Activated CD4-positive, alpha-beta T cell treated with anti-CD3 and anti-CD28 coated beads, Interleukin-2, amount 10 ng/mL, durations not matched to agents 24 days and 14 days (primary cell): ENCODE measurements around the gene KCND3. TPM values are rescaled to one million over a fixed set of nuclear protein-coding genes. Genes with fewer than 3 reads are reported as not detected.
"Not testable (repeated sequence)": the region's sequence is repeated elsewhere in the genome, so short reads cannot be mapped to it uniquely, and the experiment has no call there.

Source experiments
- DNase-seq: peaks from one replicate; pipeline ENCODE4 v3.0.0; 2022
- H3K27ac Mint-ChIP-seq: one replicate; pipeline ENCODE4 v1.8.0; 2022; ENCODE audit warnings: mild to moderate bottlenecking, mixed read lengths
- H3K27me3 Mint-ChIP-seq: one replicate; pipeline ENCODE4 v1.8.0; 2022; ENCODE audit warnings: mixed read lengths
- H3K36me3 Mint-ChIP-seq: one replicate; pipeline ENCODE4 v1.8.0; 2022; ENCODE audit warnings: low read depth, mild to moderate bottlenecking, mixed read lengths
- H3K4me1 Mint-ChIP-seq: one replicate; pipeline ENCODE4 v1.8.0; 2021; ENCODE audit warnings: mixed read lengths
- H3K4me3 Mint-ChIP-seq: one replicate; pipeline ENCODE4 v1.8.0; 2022; ENCODE audit warnings: mild to moderate bottlenecking, moderate library complexity, mixed read lengths
- H3K9me3 Mint-ChIP-seq: one replicate; pipeline ENCODE4 v1.8.0; 2021; ENCODE audit warnings: mixed read lengths
- intact Hi-C: fragments of 100-400 bp; cut with micrococcal nuclease; formaldehyde crosslinking; loops from one replicate; pipeline ENCODE4 v1.15.1; 2023
- total RNA-seq: library from RNA; stranded (reverse); gene quantifications from 2 replicates; pipeline ENCODE4 v1.2.3, GENCODE V29; 2022

The KCND3 gene
- total RNA-seq, 1 donor from 2014 or later = not detected

DNA sequence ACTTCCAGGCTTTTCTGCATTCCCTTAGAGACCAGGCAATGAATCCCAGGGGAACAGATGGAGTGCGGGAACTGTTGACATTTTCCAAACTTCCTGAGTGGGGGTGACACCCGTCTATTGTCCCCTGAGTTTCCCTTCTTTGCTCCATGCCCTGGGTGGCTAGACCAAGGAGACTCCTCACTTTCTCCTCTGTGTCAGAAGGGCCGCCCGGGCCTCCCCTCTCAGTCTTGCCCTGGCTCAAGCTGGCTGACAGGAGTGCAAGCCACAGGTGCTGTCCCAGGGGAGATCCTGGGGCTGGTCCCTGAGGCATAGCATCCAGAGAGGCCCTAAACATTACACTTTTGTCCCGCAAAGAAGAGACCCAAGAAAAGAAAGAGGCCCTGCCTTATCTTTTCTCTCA is 170.9 kb downstream of the KCND3 start:
- no peak overlapping the region for H3K4me3 Mint-ChIP-seq
- no peaks in the 10 kb centered on the region for H3K4me1 Mint-ChIP-seq
- H3K27ac Mint-ChIP-seq = no peak overlapping the region
- H3K27me3 Mint-ChIP-seq = peaks cover 3% of the 10 kb centered on the region
- H3K36me3 Mint-ChIP-seq = no peaks in the 10 kb centered on the region
- DNase-seq = no peak
- H3K9me3 Mint-ChIP-seq = no peaks in the 10 kb centered on the region
- intact Hi-C loops = no loop called here

DNA sequence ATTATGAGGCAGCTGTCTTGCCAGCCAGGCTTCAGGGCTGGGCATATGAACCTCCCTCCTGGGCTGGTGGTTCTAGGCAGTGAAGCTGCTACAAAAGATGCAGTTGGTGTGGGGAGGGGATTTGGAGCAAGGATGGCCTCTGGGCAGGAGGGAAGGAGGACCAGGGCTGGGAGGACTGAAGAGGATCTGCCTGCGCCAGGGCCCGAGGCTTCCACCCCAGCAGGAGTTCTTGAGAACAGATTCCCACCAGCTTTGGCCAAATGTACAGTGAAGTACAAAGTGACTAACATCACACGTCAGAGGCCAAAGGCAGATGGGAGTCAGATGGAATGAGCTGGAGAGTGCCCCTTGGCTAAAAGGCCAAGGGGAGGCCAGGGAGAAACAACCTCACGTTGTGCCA is 171.4 kb downstream of the KCND3 start:
- no peak overlapping the region for H3K4me3 Mint-ChIP-seq
- DNase-seq = no peak
- H3K4me1 Mint-ChIP-seq = no peaks in the 10 kb centered on the region
- H3K9me3 Mint-ChIP-seq = no peaks in the 10 kb centered on the region
- intact Hi-C loops = no loop called here
- H3K27me3 Mint-ChIP-seq = peaks cover 2% of the 10 kb centered on the region
- no peak overlapping the region for H3K27ac Mint-ChIP-seq
- no peaks in the 10 kb centered on the region for H3K36me3 Mint-ChIP-seq

DNA sequence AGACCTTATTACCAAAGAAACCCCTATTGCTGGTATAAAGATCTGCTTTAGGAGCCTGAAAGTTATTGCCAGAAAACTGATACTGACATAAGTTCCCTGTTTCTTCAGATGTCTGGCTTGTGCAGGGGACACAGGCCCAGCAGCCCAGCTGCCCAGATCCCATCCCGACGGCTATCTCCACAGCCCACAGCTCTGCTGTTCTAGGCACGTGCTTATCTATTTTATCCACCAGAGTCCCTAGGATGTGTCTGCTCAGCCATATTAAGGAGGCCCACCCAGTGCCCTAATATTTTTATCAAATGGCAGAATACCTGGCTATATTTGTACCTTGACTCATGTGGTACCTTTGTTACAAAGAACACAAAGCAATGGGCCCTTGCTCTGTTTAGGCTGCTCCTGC is 174.8 kb downstream of the KCND3 start:
- Mint-ChIP-seq H3K36me3 (no peaks in the 10 kb centered on the region), H3K4me3 (no peak overlapping the region), H3K4me1 (no peaks in the 10 kb centered on the region), H3K27me3 (peaks cover 2% of the 10 kb centered on the region), H3K9me3 (no peaks in the 10 kb centered on the region), H3K27ac (no peak overlapping the region)
- intact Hi-C loops = no loop called here
- no peak for DNase-seq

DNA sequence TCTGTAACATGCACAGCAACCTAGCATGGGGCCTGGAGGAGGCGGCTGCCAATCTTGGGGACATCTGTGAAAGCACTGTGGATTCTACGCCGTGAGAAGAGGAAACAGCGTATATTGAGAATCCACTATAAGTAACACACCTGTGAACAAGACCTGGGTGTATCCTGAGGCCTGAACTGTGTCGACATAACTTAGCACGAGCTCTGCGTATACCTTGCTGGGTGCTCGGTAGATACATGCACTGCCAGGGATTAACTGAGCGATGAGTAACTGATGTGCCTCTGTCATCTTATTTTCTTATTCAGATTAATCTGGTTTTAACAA is 175.2 kb downstream of the KCND3 start:
- intact Hi-C loops = no loop called here
- no peaks in the 10 kb centered on the region for H3K36me3 Mint-ChIP-seq
- H3K9me3 Mint-ChIP-seq = no peaks in the 10 kb centered on the region
- H3K4me1 Mint-ChIP-seq = no peaks in the 10 kb centered on the region
- no peak overlapping the region for H3K27ac Mint-ChIP-seq
- peaks cover 2% of the 10 kb centered on the region for H3K27me3 Mint-ChIP-seq
- no peak overlapping the region for H3K4me3 Mint-ChIP-seq
- DNase-seq = no peak

DNA sequence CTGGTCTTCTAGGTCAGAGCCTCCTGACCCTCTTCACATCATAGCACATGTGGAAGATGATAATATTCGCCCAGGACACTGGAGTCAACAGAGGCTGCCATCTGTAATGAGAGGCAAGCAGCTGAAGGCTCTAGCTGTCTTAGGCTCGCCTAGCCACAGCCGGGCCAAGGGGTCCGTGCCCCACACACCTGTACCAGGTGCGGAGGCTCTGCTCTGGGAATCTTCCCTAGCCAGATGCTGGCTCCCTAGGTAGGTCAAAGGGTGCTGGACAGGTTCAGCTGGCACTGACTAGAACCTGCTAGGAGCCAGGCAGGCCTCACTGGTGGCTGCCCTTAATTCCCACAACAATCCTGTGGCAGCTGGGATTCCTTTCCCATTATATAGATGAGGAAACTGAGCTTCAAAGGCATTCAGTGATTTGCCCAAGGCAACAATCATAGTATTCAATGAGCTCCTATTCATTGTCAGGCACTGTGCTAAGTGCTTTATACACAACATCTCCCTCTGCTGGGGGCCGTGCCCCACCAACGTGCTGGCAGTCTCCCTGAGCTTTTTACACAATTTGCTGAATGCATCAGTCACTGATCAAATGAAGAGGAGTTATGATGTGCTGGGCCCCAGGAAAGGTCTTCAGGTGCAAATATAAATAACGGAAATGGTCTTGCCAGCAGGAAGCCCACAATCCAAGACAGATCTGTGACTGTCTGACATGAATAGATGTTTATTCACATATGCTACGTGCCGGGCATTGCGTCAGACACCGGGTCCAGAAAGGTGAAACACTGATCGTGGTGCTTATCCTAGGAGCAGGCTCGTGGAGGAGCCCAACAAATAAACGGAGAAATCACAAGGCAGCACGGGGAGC is 175.8 kb downstream of the KCND3 start:
- H3K9me3 Mint-ChIP-seq = no peaks in the 10 kb centered on the region
- no peak overlapping the region for H3K27ac Mint-ChIP-seq
- H3K4me3 Mint-ChIP-seq = no peak overlapping the region

DNA sequence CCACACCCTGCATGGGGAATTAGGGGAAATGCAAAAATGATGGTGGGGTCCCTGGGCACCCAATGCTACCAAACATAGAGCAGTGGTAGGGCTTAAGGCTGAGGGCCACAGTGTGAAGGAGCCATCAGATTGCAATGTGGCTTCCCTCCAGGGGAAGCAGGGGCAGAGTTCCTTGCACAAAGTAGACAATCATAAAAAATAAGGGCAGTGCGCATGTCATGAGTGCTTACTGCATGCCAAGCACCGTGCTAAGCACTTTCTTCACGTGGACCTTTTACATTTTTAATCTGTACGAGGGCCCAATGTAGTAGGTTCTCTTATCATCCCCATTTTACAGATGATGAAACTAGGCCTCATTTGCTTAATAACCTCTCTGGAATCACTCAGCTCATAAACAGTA is 177.2 kb downstream of the KCND3 start:
- H3K4me3 Mint-ChIP-seq = no peak overlapping the region
- intact Hi-C loops = no loop called here
- H3K36me3 Mint-ChIP-seq = no peaks in the 10 kb centered on the region
- no peak overlapping the region for H3K27ac Mint-ChIP-seq
- H3K27me3 Mint-ChIP-seq = peaks cover 2% of the 10 kb centered on the region
- no peaks in the 10 kb centered on the region for H3K4me1 Mint-ChIP-seq
- no peak for DNase-seq
- H3K9me3 Mint-ChIP-seq = no peaks in the 10 kb centered on the region

More for the DNA sequence above, 175.8 kb downstream of the KCND3 start:
- peaks cover 2% of the 10 kb centered on the region for H3K27me3 Mint-ChIP-seq
- intact Hi-C loops = no loop called here
- H3K4me1 Mint-ChIP-seq = no peaks in the 10 kb centered on the region
- DNase-seq = no peak
- no peaks in the 10 kb centered on the region for H3K36me3 Mint-ChIP-seq

DNA sequence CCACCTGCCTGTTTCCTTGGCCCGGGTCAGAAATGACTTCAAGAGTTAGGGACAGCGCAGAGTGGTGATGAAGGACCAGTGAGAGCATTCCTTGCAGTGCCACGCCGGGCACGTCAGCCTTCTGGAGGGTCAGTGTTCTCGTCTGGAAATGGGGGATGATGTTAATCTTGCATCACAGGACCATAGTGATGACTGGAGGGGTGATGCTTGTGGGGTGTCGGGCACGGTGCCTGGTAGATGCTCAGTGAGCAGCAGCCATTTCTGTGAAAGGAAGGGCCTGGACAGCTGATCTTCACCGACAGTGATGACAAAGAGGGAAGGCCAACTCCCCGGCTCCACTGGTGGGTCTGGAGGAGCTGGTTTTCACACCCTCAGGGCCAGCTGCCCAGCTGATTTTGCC is 177.6 kb downstream of the KCND3 start:
- Mint-ChIP-seq H3K4me3 (no peak overlapping the region), H3K4me1 (no peaks in the 10 kb centered on the region), H3K27ac (no peak overlapping the region), H3K9me3 (no peaks in the 10 kb centered on the region), H3K27me3 (peaks cover 2% of the 10 kb centered on the region), H3K36me3 (no peaks in the 10 kb centered on the region)
- no peak for DNase-seq
- intact Hi-C loops = no loop called here

DNA sequence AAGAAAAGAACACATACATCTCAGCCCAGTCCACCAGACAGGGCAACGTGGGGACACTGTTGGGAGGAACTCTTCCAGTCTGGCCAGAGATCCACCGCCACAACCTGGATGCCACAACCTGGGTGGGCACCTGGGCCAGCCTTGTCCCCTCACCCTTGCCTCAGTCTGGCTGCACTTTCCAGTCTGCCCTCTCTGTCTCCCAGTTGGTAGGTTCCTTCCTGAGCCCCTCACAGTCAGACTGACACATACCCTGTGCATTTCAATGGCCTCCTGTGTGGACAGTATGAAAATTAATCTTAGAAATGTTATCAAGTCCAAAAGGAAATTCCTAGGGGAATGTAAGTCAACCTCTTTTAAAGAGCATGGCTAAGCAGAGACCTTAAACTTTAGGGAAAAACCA is 184.2 kb downstream of the KCND3 start:
- H3K27ac Mint-ChIP-seq = no peak overlapping the region
- no peaks in the 10 kb centered on the region for H3K9me3 Mint-ChIP-seq
- intact Hi-C loops = no loop called here
- peaks cover 3% of the 10 kb centered on the region for H3K27me3 Mint-ChIP-seq
- H3K4me3 Mint-ChIP-seq = no peak overlapping the region
- no peak for DNase-seq
- no peaks in the 10 kb centered on the region for H3K4me1 Mint-ChIP-seq
- no peaks in the 10 kb centered on the region for H3K36me3 Mint-ChIP-seq

DNA sequence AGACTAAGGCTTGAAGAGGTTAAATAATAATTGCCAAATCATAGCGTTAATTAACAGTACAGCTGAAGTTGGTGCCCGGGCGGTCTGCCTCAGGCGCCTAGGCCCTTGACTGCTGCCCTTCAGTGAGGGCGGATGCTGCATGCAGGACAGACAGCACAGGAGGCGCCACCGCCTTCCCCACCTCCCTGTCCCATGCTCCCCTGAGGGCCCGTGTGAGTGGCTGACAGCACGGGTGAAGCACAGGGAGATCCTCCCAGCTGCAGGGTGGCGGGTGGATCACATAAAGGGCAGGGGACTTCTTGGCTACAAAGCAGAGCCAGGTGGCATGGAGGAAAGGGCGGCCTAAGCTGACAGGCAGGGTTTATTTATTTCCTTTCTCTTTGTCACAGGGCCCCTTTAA is 184.7 kb downstream of the KCND3 start:
- no peak overlapping the region for H3K27ac Mint-ChIP-seq
- no peaks in the 10 kb centered on the region for H3K36me3 Mint-ChIP-seq
- DNase-seq = no peak
- H3K27me3 Mint-ChIP-seq = peaks cover 3% of the 10 kb centered on the region
- no peaks in the 10 kb centered on the region for H3K4me1 Mint-ChIP-seq
- H3K4me3 Mint-ChIP-seq = no peak overlapping the region
- intact Hi-C loops = no loop called here
- H3K9me3 Mint-ChIP-seq = no peaks in the 10 kb centered on the region

DNA sequence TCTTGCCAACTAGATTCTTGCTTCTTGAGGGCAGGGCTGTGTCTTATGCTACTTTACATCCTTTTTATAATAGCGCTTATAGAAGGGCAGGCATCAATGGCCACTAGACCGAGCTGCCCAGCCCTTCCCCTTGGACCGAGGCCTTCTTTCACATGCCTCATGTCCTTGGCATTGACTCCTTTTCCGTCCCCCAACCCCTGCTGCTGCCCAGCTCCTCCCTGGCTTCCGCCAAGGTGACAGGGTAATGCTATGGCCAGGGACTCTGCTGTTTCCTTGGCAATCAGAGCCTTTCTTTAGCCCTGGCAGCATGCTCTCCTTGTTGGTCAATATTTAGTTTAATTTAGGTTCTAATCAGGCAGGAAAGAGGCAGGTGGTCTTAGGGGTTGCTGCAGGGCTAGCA is 185.5 kb downstream of the KCND3 start:
- peaks cover 5% of the 10 kb centered on the region for H3K27me3 Mint-ChIP-seq
- H3K27ac Mint-ChIP-seq = no peak overlapping the region
- DNase-seq = no peak
- no peaks in the 10 kb centered on the region for H3K9me3 Mint-ChIP-seq
- H3K4me1 Mint-ChIP-seq = no peaks in the 10 kb centered on the region
- H3K4me3 Mint-ChIP-seq = no peak overlapping the region
- no peaks in the 10 kb centered on the region for H3K36me3 Mint-ChIP-seq
- intact Hi-C loops = no loop called here

DNA sequence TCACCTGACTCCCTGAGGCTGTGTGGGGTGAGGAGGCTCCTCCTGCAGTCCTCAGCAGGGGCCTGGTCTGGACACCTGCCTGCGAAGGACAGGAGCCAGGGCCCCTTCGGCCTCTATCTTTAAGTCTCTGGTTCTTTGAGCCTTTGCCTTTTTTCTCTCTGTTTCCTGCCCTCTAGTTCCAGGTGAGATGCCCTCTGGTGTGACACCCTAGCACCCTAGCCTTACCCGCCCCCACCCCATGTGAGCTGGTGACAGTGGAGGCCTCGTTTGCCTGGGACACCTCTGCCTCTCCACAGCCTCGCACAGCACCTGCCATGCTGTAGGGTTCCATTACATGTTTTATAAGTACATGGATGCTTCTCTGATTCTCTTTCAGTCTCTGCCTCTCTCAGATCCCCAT is 186.5 kb downstream of the KCND3 start:
- Mint-ChIP-seq H3K9me3 (no peaks in the 10 kb centered on the region), H3K4me3 (no peak overlapping the region), H3K27me3 (peaks cover 3% of the 10 kb centered on the region), H3K27ac (no peak overlapping the region), H3K4me1 (no peaks in the 10 kb centered on the region), H3K36me3 (no peaks in the 10 kb centered on the region)
- DNase-seq = no peak
- intact Hi-C loops = no loop called here

DNA sequence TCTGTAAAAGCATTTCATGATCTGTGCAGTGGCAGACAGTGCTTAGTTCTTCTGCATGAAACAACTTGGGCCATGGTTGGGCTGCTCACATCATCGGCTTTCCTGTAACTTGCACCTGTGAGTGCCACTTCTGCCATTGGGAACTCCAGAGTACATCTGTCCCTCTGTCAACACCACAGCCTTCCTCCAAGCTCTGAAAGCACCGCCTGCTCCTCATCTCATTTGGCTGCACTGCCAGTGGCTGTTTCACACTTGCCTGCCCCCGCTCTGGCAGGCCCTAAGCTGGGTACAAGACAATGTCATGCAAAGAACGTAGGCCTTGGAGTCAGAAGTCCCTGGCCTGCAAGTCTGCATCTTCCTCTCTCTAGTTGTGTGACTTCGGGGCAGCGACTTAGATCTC is 187.4 kb downstream of the KCND3 start:
- H3K27me3 Mint-ChIP-seq = peaks cover 3% of the 10 kb centered on the region
- no peaks in the 10 kb centered on the region for H3K4me1 Mint-ChIP-seq
- no peak for DNase-seq
- no peak overlapping the region for H3K4me3 Mint-ChIP-seq
- intact Hi-C loops = no loop called here
- H3K36me3 Mint-ChIP-seq = no peaks in the 10 kb centered on the region
- no peak overlapping the region for H3K27ac Mint-ChIP-seq
- H3K9me3 Mint-ChIP-seq = no peaks in the 10 kb centered on the region

DNA sequence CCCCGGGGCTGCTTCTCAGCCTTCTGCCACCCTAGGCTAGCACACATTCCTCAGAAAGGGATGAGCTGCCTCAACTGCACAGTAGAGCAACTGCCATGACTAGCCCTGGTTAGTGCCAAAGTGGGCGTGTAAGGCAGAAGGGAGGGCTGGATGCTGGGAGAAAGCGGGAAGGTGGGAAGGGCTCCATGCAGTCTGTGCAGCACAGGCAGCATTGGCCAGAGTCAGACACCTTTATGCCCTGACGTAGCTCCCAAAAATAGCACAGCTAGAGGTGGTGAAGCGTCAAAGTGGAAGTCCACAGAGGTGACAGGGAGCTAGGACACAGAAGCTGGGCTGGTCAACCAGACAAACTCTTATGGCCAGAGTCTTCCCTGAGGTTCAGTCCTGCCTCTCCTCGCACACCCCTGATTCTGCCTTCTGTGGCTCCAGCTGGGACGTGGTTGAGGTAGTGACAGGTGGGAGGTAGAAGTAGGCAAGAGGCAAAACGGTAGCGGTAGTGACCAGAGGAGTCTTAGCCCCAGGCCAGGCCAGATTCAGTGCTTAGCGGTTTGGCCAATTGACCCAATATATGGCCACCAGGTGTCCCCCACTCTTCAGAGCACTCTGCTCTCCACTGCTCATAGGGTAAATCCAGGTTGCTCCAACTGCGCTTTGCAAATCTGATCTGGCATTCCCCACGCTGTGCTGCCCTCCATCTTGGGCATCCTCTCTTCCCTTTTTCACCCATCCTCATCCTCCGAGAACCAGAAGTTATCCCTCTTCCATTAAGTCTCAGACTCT is 188.2 kb downstream of the KCND3 start:
- no peak overlapping the region for H3K4me3 Mint-ChIP-seq
- H3K9me3 Mint-ChIP-seq = no peaks in the 10 kb centered on the region
- H3K4me1 Mint-ChIP-seq = no peaks in the 10 kb centered on the region
- H3K27me3 Mint-ChIP-seq = peaks cover 2% of the 10 kb centered on the region
- H3K27ac Mint-ChIP-seq = no peak overlapping the region
- no peaks in the 10 kb centered on the region for H3K36me3 Mint-ChIP-seq
- intact Hi-C loops = no loop called here
- no peak for DNase-seq

DNA sequence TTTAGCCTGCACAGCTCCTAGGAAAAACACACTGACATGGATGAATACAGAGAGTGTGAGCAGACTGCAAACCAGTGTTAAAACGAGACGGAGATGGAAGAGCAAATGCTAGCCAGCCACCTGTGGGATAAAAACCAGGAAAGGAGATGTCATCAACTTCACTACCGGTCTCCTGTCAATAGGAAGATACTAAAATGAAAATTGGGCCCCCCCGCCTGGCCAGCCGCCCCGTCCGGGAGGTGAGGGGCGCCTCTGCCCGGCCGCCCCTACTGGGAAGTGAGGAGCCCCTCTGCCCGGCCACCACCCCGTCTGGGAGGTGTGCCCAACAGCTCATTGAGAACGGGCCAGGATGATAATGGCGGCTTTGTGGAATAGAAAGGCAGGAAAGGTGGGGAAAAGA is 189.7 kb downstream of the KCND3 start:
- intact Hi-C loops, H3K27me3 Mint-ChIP-seq, H3K4me3 Mint-ChIP-seq, H3K27ac Mint-ChIP-seq, H3K9me3 Mint-ChIP-seq, H3K4me1 Mint-ChIP-seq, H3K36me3 Mint-ChIP-seq, DNase-seq: not testable (repeated sequence)
